COR-L47 (cell line): ENCODE measurements around the gene LPIN1.
"Not testable (repeated sequence)": the region's sequence is repeated elsewhere in the genome, so short reads cannot be mapped to it uniquely, and the experiment has no call there.

Experiments
- DNase-seq: peaks from one replicate; lab custom pipeline; 2025; lab: John Stamatoyannopoulos, UW

LPIN1 gene

GRCh38 chr2:11811036-11811654, 64.7 kb downstream of the LPIN1 start:
- DNase-seq: no peak

- no peak for DNase-seq
These were observed 66.2 kb downstream of the LPIN1 start for GRCh38 chr2:11812466-11813248.

GRCh38 chr2:11813345-11813744, 66.9 kb downstream of the LPIN1 start:
- DNase-seq: not testable (repeated sequence)

GRCh38 chr2:11813951-11814350, 67.5 kb downstream of the LPIN1 start:
- DNase-seq: no peak

GRCh38 chr2:11814979-11815510, 68.6 kb downstream of the LPIN1 start:
- DNase-seq: no peak

GRCh38 chr2:11816935-11817334, 70.5 kb downstream of the LPIN1 start:
- DNase-seq: not testable (repeated sequence)

- no peak for DNase-seq
These were observed 72.8 kb downstream of the LPIN1 start for GRCh38 chr2:11819235-11819729.

- no peak for DNase-seq
These were observed 74.2 kb downstream of the LPIN1 start for GRCh38 chr2:11820650-11821049.

GRCh38 chr2:11821705-11822104, 75.3 kb downstream of the LPIN1 start:
- no peak for DNase-seq

- not testable (repeated sequence) for DNase-seq
These were observed 75.9 kb downstream of the LPIN1 start for GRCh38 chr2:11822359-11822745.

- DNase-seq: no peak
These were observed 76.5 kb downstream of the LPIN1 start for GRCh38 chr2:11822746-11823451.

- no peak for DNase-seq
These were observed 78.7 kb downstream of the LPIN1 start for GRCh38 chr2:11824901-11825828.

- no peak for DNase-seq
These were observed 81.1 kb downstream of the LPIN1 start for GRCh38 chr2:11827547-11827946.

- DNase-seq: no peak
These were observed 82.5 kb downstream of the LPIN1 start for GRCh38 chr2:11828933-11829323.

- DNase-seq: peak; percentile 82
These were observed 83.0 kb downstream of the LPIN1 start for GRCh38 chr2:11829324-11829946.

GRCh38 chr2:11829947-11830707, 83.7 kb downstream of the LPIN1 start:
- peak; percentile 80 for DNase-seq

- DNase-seq: no peak
These were observed 84.4 kb downstream of the LPIN1 start for GRCh38 chr2:11830708-11831301.

GRCh38 chr2:11831415-11831814, 85.0 kb downstream of the LPIN1 start:
- DNase-seq: no peak

GRCh38 chr2:11832531-11832930, 86.1 kb downstream of the LPIN1 start:
- no peak for DNase-seq

- DNase-seq: no peak
These were observed 87.2 kb downstream of the LPIN1 start for GRCh38 chr2:11833601-11834000.
